Stimulated activated CD4-positive, alpha-beta T cell treated with anti-CD3 and anti-CD28 coated beads, TNF-alpha, amount 100 ng/mL, for 24 hours (primary cell): ENCODE data around the gene LAMA2.
"Not testable (repeated sequence)": the region's sequence is repeated elsewhere in the genome, so short reads cannot be mapped to it uniquely, and the experiment has no call there.

Experiments
- DNase-seq, 3 experiments: peaks; one replicate each; pipeline ENCODE4 v3.0.0-alpha.2; 2020; ENCODE audit warnings: low read depth in 3 of 3

LAMA2 gene

DNA sequence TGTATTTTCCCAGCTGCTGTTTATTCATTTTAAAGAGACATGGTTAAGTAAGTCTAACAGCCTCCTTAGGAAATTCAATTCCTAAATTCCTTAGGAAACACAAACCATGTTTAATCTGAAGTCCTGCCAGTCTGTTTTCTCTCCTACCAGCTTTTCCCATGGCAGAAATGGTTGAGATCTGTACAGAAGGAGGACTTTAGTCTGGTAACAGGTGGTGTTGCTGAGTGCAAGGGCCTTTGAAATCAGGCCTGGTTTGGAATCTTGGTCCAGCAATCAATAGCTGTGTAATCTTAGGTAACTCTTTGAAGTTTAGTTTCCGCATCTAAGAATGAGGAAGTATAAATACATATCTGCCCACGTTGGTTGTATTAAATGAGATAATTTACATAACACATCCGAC is 232.5 kb downstream of the LAMA2 start:
- no peak for DNase-seq

DNA sequence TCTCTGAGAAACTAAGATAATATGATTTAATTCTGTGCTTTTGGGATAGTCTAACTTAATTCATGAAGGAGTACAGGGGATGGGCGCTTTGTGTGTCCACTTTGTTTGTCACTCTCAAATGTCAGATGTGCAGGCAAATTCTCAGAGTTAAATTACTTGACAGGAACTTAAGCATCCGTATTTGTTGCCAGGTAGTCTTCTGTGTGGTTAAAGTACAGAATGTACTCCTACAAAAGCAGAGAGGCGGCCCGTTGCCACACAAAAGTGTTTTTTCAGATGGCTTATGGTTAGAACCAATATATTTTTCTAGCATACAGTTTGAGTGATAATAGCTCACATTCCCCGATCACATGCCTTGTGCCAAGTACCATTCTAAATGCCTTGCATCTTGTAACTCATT is 234.4 kb downstream of the LAMA2 start:
- DNase-seq, result no peak

DNA sequence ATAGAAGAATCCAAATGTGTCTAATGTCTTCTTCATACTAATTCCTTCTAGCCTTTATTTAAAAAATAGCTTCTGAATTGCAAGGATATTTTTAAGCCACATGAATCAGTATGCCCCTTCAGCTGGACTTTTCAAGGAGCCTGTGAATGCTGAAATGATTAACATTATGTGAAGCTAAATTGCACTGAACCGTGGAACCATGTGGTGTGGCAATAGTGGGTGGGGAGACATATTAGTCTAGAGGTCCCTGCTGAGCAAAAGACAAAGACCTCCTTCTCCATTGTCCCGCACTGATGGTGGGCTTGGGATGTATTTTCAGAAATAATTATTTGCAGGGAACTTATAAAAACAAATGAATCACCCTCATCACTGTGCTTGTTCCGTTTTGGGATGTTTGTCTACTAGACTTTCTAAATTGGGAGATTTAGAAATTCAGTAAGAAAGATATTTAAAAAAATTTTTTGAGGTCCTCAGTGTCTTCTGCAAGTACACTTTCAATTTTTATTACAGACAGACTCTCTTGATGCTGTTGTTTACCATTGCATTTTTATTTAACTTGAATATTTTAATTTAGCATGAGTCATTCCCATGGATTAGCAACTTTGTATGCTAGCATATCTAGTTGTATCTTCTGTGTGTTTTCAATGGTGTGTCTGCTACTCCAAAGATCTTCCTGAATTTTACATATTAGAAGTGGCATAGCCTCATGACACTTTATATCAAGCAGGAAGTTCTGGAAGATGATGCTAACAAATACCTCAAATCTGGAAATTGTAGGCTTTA is 238.1 kb downstream of the LAMA2 start:
- DNase-seq, result no peak

DNA sequence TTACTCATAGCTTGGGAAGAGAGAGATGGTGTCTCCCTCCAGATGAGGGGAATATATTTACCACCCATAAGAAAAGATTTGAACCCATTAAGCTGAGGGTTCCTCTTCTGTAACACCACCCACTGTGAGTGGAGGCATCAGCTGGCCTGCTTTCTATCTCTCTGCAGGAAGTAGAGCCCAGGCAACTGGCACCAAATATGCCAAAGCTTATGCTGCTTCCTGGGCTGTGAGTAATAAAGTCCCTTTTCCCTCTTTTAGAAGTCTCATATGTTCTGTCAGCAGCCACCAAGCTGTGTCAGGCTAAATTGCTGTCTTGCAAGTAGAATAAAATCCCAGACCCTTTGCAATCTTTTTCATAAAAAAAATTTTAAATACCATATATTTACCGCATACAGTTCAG is 241.4 kb downstream of the LAMA2 start:
- no peak for DNase-seq

DNA sequence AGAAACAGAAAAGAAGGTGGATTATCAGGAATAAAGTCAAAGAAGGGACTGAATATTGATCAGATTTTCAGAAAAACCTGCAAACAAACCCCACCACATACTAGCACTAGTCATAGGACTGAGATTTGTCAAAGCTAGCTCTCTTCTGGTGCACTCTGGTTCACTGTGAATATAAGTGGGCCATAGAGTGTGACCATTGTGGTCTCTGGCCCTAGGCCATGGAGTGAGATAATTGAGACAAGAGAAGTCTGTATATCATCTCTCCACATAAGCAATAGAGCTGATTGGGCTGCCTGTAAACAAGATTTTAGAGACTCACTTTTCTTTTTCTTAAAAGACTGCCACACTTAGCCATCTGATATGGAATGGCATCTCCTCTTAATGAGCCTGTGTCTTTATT is 247.2 kb downstream of the LAMA2 start:
- DNase-seq, result no peak

DNA sequence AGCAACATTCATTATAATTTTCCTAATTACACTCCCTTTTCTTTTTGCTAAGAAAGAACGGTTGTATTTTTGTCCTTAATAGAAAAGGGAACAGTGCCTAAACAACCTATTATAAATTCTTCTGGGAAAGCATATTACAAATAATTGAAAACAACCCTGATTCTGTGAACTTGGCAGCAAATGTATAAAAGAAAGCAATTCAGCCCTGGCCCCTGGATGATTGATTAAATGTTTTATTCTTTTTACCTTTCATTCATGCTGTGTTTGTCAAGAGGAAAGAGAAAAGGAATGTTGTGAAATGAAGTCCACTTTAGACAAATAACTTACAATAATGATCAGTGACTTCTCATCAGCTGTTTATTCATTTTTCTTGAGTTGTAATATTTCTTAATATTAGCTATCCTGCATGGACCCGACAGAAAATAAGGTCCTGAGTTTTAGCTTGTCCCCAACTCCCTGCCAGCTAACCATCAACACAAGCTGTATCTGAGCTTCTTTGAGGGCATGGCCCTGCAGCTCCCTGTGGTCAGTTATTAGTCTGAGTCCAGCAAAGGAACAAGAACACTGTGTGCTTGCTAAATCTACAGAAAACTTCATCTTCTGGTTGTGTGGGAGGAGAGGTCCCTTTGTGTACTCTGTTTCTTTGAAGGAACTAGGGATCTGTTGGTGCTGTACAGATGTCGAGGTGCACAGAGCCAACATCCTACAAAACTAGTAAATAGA is 248.2 kb downstream of the LAMA2 start:
- DNase-seq, result no peak

DNA sequence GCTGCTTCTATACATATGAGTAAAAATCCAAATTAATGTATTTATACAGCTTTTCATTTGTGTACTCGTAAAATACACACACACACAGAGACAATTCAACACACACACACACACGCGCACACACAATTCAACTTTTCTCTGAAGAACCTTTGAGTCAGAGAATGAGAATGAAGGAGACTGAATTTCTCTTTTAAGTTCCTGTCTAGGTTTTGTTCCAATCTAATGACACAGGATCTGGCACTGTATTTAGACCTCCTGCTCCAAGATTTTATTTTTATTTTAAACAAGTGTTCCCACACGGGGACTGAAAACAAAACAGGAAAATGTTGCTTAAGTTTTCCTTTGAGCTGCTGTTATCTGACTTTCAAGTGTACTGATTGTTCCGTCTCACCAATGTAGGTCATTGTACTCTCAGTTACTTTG is 250.8 kb downstream of the LAMA2 start:
- no peak for DNase-seq

DNA sequence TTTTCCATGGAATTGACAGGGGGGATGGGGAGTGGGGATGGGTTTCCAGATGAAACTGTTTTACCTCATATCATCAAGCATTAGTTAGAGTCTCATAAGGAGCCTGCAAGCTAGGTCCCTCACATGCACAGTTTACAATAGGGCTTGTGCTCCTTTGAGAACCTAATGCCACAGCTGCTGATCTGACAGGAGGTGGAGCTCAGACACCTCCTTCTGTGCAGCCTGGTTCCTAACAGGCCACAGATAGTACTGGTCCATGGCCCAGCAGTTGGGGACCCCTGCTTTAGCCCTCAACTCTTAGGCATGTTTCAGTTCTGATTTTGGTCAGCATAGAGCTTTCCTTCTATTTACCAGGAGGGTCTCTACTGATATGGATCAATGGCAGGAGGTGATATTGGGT is 251.6 kb downstream of the LAMA2 start:
- no peak for DNase-seq

DNA sequence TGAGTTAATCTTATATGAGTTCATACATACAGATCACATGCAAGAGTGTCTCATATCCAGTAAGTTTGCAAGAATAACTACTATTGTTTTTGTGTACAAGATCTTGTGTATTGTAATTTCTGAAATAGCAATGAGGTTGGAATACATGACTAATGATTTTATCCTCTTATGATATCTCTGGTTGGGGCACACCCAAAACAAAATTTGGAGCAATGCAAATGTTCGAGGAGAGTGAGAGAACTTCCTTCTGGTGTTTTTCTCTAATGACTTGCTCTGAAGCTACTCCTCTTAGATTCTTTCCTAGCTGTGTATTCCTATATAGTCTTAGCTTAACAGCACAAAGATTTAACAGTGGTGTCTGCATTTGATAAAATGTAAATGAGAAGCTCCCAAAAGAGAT is 252.5 kb downstream of the LAMA2 start:
- DNase-seq, result no peak

DNA sequence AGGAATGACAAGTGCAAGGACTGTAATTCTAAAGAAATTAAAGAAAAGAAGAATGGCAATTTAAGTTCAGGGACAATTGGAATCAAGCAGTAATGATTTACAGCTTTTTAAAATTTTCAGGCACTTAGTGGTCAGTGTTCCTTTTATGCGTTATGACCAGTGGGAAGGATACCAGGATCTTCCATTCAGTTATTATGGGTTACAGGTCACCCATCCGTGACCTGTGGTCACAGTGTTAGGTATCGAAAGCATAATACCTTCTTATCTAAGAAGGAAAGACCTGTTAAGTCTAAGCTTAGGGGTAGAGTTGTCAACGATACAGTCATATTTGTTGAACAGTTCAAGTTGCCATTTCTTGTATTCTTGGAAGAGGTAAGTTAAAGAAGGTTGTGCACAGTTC is 253.8 kb downstream of the LAMA2 start:
- DNase-seq, result no peak

DNA sequence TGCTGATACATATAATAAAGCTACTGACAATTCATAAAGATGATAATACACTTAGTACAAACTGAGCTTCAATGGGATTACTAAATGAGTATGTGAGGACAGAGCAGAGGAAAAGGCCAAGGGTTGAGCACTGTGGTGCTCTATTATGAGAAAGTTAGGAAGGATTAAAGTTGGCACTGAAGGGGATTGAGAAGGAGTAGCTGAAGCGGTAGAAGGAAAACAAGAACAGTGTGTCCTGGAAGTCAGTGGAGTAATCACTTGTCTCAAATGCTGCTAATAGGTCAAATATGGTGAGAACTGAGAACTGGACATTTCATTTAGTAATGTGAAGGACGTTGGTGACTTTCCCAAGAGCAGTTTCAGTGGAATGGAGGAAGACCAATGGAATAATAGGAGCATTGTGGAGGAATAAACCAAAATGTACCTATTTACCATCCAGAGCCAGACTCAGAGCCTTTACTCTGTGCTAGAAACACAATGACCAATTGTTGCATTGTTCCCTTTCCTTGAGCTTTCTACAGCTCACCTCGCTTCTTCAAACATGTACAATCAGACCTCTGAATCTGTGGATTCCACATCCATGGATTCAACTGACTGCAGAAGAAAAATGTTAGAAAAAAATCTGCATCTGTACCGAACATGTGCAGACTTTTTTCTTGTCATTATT is 255.9 kb downstream of the LAMA2 start:
- no peak for DNase-seq

DNA sequence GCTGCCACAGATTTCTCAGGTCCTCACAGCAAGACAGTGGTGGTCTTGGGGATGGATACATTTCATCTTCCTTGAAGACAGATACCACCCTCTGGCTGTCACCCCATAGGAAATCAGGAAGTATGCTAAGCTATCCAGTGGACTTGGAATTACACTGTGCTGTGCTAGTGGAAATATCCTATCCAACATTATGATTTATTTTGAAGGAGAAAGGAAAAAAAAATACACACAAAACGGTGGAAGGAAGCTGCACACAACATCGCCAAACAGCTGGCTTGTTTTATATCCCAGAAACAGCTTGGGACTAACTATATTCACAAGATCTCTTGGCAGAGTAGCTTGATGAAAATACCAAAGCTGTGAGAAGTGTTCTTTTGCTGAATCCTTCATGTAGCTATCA is 257.6 kb downstream of the LAMA2 start:
- no peak for DNase-seq

DNA sequence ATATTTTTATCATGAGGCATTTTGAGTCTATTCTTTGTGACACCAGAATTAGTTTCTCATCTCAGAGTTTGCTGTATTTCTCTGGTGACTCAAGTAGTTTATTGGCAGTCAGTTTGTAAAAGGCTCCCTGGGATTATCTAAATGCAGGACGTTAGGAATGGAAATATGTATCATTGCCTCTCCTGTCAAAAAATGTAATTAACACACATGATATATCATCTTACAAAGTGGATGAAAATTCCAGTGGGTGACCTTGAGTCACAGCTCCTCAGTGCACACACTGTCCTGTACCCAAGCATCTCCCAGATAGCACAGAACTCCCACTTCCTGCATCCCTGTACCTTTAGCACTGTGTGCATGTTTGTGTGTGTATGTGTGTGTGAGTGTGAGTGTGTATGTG is 258.6 kb downstream of the LAMA2 start:
- DNase-seq, result no peak

DNA sequence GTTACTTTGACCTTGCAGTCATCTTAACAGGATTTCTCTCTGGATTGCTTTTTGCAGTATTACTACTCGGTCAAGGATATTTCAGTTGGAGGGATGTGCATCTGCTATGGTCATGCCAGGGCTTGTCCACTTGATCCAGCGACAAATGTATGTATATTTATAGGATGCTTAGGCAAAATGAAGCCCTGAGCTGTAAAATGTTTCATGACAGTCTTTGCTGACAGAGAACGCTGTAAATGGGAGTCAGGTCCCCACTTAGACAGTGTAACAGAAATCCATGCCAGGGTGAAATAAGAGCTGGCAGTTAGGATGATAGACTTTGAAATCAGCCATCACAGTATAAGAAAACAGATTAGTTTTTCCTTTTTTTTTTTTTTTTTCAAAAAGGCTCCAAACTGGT is 264.0 kb downstream of the LAMA2 start:
- DNase-seq, result no peak

DNA sequence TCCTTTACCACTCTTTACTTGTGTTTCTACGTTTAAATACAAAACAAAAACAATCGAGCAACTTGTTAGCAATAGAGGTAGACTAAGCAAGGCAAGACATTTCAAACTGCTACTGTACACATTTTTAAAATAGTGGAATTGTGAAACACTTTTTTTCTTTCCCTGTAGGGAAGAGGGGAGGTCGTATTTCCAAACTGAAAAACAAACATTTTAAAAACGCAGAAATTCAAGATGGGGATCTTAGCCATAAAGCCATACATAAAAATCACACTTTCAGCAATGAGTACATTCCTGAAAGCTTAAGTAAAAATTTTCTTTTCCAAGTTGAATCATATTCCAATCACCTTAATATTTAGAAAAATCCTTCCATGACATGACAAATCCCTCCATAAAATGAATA is 267.6 kb downstream of the LAMA2 start:
- no peak for DNase-seq

DNA sequence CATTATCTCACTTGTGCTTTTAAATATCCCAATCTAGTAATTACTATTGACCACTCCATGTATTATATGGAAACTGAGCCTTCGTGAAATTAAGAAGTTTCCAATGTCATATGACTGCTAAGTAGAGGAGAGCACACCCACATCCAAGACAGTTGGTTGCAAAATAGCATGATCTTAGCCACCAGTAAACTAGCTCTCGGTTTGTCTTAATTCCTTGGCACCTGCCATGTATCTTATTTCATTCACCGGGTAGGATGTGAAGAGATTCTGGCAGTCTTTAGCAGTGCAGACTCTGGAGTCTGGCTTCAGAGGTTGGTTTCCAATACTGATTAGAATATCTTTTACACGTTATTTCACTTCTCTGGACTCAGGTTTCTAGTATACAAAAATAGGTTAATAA is 270.3 kb downstream of the LAMA2 start:
- no peak for DNase-seq

DNA sequence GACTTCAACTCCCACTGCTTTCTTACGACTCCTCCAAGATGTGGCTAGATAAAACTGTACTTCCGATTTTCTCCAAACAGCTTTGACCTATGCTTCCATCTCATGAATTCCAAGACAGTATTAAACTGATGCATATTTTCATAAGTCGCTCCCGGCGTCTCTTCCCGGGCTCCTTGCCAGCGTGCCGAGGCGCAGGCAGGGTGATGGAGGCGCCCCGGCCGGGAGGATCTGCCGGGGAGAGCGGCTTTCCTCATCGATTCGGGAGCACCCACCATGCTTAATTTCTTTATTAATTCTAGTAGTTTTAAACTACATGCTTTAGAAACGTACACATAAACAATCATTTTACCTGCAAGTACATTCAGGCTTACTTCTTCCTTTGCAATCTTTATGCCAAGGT is 276.3 kb downstream of the LAMA2 start:
- DNase-seq, result not testable (repeated sequence)

DNA sequence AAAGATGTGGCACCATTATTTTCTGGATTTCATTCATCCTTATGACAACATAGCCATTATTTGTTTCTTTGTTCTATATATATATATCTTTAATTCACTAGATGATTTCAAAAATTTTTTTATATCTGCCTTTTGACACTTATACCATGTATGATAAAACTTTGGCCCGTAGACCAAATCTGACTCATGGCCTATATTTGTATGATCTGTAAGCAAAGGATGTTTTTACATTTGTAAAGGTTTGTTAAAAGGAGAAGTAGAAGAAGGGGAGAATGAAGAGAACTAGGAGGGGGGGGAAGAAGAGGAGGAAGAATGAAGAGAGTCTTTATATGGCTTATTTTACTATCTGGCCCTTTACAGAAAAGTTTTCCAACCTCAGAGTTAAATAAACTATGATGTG is 279.7 kb downstream of the LAMA2 start:
- DNase-seq, result no peak

DNA sequence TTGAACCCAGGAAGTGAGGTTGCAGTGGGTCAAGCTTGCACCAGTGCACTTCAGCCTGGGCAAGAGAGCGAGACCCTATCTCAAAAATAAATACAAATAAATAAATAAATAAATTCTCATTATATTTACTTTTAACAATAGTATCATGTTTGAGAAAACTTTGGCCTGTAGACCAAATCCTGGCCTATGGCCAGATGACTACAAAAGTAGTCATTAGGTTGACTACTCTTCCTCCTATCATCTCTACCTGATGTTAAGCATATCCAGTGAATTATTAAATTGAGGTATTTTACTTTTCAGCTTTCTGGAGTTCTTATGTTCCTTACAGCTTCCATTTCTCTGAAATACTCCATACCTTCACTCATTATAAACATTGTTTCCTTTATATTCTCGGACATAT is 280.6 kb downstream of the LAMA2 start:
- DNase-seq, result no peak

DNA sequence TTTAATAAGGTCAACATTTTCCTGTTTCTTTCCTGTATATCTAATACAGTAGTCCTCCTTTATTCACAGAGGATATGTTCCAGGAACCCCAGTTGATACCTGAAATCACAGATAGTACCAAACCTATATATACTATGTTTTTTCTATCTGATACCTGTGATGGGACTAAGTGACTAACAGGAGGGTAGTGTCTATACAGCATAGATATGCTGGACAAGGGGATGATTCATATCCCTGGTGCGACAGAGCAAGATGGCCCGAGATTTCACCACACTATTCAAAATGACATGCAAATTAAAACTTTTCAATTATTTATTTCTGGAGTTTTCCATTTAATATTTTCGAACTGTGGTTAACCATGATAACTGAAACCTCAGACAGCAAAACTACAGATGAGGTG is 281.1 kb downstream of the LAMA2 start:
- DNase-seq, result no peak

DNA sequence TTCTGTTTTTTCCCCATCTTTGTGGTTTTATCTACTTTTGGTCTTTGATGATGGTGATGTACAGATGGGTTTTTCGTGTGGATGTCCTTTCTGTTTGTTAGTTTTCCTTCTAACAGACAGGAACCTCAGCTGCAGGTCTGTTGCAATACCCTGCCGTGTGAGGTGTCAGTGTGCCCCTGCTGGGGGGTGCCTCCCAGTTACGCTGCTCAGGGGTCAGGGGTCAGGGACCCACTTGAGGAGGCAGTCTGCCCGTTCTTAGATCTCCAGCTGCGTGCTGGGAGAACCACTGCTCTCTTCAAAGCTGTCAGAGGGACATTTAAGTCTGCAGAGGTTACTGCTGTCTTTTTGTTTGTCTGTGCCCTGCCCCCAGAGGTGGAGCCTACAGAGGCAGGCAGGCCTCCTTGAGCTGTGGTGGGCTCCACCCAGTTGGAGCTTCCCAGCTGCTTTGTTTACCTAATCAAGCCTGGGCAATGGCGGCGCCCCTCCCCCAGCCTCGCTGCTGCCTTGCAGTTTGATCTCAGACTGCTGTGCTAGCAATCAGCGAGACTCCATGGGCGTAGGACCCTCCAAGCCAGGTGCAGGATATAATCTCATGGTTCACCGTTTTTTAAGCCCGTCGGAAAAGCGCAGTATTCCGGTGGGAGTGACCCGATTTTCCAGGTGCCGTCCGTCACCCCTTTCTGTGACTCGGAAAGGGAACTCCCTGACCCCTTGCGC is 289.5 kb downstream of the LAMA2 start:
- DNase-seq, result not testable (repeated sequence)

DNA sequence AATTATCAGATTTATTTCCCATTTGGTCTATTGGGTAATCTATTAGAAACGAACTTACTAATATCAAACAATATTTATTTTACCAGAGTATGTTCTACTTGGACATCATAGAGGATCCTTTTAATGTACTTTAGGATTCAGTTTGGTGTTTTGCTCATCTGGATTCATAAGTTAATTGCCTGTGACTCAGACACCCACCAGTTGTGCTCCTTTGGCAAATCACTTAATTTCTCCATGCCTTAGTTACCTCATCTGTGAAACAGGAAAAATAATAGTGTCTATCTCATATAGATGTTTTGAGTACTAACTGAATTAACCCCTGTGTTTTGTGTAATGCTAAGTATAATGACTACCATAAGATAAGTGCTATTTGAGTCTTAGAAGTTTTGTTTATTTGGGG is 292.1 kb downstream of the LAMA2 start:
- DNase-seq, result no peak
